ENCODE results near the gene NEK8.
"Not testable (repeated sequence)": the region's sequence is repeated elsewhere in the genome, so short reads cannot be mapped to it uniquely, and the experiment has no call there.

Gene NEK8

GRCh38 chr17:28763137-28763799 is 34.7 kb downstream of the NEK8 start:
- DNase-seq (ENCODE audit: low read depth): no peak
- TF ChIP-seq, protein P1, sequence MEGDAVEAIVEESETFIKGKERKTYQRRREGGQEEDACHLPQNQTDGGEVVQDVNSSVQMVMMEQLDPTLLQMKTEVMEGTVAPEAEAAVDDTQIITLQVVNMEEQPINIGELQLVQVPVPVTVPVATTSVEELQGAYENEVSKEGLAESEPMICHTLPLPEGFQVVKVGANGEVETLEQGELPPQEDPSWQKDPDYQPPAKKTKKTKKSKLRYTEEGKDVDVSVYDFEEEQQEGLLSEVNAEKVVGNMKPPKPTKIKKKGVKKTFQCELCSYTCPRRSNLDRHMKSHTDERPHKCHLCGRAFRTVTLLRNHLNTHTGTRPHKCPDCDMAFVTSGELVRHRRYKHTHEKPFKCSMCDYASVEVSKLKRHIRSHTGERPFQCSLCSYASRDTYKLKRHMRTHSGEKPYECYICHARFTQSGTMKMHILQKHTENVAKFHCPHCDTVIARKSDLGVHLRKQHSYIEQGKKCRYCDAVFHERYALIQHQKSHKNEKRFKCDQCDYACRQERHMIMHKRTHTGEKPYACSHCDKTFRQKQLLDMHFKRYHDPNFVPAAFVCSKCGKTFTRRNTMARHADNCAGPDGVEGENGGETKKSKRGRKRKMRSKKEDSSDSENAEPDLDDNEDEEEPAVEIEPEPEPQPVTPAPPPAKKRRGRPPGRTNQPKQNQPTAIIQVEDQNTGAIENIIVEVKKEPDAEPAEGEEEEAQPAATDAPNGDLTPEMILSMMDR (IDR thresholded peaks at IDR 0.05; ENCODE audit: low read depth, low read length, missing control alignments): no peak
- no peak overlapping the region for H3K4me3 ChIP-seq (ENCODE audit: low read depth, low read length)

- no peak for DNase-seq (ENCODE audit: low read depth)
- TF ChIP-seq, protein P1 (IDR thresholded peaks at IDR 0.05; ENCODE audit: low read depth, low read length, missing control alignments): peak; percentile 74
- no peak overlapping the region for H3K4me3 ChIP-seq (ENCODE audit: low read depth, low read length)
Measured at GRCh38 chr17:28763804-28764266, 35.2 kb downstream of the NEK8 start.

- TF ChIP-seq, protein P1 (IDR thresholded peaks at IDR 0.05; ENCODE audit: low read depth, low read length, missing control alignments): no peak
- H3K4me3 ChIP-seq (ENCODE audit: low read depth, low read length): no peak overlapping the region
Measured at GRCh38 chr17:28765038-28765437, 36.5 kb downstream of the NEK8 start.

GRCh38 chr17:28773736-28774135 is 45.1 kb downstream of the NEK8 start:
- no peak for DNase-seq (ENCODE audit: low read depth)
- no peak overlapping the region for H3K4me3 ChIP-seq (ENCODE audit: low read depth, low read length)
- TF ChIP-seq, protein P1 (IDR thresholded peaks at IDR 0.05; ENCODE audit: low read depth, low read length, missing control alignments): no peak

More at GRCh38 chr17:28765038-28765437, 36.5 kb downstream of the NEK8 start:
- no peak for DNase-seq (ENCODE audit: low read depth)

DNA sequence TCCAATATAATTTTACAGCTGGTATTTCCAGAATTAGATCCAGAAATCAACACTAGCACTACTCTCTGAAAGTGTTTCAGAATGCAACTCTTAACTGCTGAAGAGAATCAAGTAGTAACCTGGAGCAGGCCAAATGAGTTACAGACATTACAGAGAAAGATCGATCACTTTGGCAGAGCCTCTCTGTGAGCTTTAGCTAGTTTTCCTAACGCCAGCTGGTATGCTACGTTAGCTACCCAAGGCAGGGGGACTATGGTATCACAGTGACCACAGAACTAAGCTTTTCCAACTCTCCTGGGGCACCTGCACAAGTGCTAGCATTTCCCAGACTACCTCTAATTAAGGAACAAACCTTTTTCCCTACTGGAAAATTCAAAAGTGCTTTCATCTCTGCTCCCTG is 45.6 kb downstream of the NEK8 start:
- no peak overlapping the region for H3K4me3 ChIP-seq (ENCODE audit: low read depth, low read length)
- no peak for DNase-seq (ENCODE audit: low read depth)
- TF ChIP-seq, protein P1 (IDR thresholded peaks at IDR 0.05; ENCODE audit: low read depth, low read length, missing control alignments): no peak

DNA sequence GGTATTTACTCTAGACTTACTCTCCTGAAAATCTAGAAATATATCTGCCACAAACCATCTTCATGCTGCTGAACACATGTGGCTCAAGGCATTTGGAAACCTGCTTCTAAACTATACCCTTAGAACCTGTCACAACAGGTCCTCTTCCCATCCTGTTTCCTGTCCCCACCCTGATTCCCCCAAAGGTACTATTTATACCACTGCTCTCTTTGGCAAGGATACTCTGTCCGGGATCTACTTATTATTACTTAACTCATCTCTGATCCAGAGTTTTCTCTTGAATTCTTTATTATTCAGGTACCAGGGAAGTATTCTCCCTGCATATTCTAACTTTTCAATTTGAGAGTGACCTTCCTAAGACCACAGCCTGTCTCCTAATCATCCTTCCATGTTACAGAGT is 48.6 kb downstream of the NEK8 start:
- TF ChIP-seq, protein P1 (IDR thresholded peaks at IDR 0.05; ENCODE audit: low read depth, low read length, missing control alignments): no peak
- DNase-seq (ENCODE audit: low read depth): no peak
- H3K4me3 ChIP-seq (ENCODE audit: low read depth, low read length): no peak overlapping the region

GRCh38 chr17:28779601-28780000 is 51.0 kb downstream of the NEK8 start:
- not testable (repeated sequence) for H3K4me3 ChIP-seq (ENCODE audit: low read depth, low read length); DNase-seq (ENCODE audit: low read depth)
